CD4-positive, alpha-beta T cell treated with Interleukin-17A for 1 hour (primary cell): Measurements from ENCODE around the gene LPAR2.

Experiments
- DNase-seq: peaks from one replicate; pipeline ENCODE4 v3.0.0-alpha.2; 2020

LPAR2 gene

GRCh38 chr19:19652482-19653295 is 24.7 kb upstream of the LPAR2 start:
- DNase-seq = no peak

DNA sequence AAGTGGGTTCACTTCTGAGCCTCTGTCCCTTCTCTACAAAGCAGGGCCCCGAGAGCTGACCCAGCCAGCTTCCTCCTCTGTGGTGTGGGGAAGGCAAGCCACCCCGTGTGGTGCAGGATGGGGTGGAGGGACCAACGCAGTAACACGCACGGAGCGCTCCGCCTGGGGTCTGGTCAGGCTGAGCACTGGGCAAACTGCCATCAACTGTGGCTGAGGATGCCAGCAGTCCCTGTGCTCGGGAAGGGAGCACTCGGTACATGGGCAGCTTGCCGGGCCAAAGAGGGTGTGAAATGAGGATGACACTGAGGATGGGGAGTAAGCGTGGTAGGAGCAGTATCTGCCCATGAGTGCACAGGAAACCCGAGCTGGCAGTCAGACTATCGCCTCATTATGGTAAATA is 23.1 kb upstream of the LPAR2 start:
- no peak for DNase-seq

GRCh38 chr19:19650331-19650730 is 22.3 kb upstream of the LPAR2 start:
- DNase-seq = no peak

- no peak for DNase-seq
Measured at GRCh38 chr19:19649580-19649995, 21.6 kb upstream of the LPAR2 start.

- no peak for DNase-seq
Measured at GRCh38 chr19:19649155-19649554, 21.1 kb upstream of the LPAR2 start.

GRCh38 chr19:19647037-19647835 is 19.2 kb upstream of the LPAR2 start:
- no peak for DNase-seq

GRCh38 chr19:19645233-19645870 is 17.3 kb upstream of the LPAR2 start:
- no peak for DNase-seq

DNA sequence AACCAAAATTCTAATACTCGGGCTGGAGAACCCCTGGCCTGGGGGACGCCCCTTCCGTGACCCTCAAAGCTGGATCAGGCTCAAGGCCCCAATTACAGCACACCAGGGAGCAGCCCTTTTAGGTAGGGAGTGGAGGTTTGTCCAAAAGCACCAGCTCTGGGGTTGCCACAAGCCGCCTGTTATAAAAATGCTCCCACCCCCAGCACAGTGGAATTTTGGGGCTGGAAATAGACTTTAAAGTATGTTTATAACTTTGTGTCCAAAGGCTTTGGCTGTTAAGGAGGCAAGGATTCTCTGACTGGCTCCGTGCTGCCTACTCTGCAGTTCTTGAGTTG is 16.0 kb upstream of the LPAR2 start:
- DNase-seq = no peak

DNA sequence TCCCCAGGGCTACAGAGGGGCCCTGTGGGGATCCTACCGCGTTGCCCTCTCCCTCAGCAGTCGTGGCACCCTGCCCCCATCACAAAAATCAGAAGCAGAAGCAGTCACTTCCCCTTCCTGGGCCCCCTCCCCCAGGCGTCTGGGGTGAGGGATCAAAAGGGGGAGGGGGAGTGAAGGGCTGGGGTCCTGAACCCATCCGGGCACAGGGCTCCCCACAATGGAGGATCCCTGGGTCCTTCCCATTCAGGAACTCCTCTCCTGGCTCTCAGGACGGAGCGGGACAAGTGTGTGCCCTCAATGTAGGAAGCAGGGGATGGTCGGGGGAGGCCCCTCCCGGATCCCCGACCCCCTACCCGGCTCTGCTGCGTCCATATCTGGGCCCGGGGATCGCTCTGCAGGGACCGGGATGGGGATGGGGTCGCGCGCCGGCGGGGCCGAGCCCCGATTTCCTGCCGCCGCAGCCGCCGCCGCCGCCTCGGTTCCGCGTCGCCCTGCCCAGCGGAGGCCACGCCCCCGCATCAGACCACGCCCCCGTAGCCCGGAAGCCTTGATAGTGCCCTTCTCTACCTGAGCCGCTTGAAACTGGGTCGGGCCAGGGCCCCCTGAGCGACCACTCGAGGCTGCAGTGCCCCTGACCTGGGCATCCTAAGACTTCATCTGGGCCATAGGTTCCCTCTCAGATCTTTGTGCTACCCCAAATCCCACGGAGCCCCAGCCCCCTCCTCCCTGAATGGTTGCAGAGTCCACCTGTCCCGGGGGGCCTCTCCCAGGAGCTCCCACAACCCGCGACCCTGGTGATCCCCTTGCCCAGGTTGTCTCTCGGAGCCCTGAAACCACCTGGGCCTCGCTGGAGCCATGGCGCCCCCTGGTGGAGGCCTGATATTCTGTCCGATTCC is 15.4 kb upstream of the LPAR2 start, which contains the start of gene GMIP:
Gene GMIP, minus strand, starts transcription at position 500 of the 896 bp plus-strand sequence. Its CDS starts 128 bp downstream, at position 372.
- DNase-seq = peak; percentile 90

DNA sequence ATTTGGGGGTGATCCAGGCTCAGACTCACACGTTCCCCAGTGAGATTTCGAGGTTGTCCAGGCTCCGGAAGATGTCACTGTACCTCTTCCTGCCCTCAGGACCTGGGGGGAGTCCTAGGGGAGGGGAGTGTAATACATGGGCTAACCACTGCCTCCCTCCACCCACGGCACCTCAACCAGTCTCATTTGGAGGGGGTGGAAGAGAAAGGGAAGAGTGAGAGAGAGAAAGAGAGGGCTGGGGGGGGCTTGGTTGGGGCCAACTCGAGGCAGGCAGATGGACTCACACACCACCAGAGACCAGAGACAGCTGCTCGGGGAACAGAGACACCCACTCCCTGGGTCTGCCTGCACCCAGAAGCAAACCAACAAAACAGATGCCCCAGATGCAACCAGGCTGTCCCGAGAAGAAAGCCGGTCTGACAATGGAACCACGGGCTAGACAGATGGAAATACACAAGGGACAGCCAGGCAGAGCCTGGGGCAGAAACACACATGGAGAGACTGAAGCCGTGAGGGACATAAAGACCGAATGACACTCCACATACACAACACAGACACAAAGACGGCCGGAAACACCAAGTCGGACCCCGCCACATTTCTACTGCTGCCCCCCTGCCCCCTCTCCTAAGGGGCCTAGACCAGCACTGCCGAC is 14.6 kb upstream of the LPAR2 start:
- DNase-seq = peak; percentile 74

GRCh38 chr19:19637523-19638251 is 9.7 kb upstream of the LPAR2 start:
- no peak for DNase-seq

DNA sequence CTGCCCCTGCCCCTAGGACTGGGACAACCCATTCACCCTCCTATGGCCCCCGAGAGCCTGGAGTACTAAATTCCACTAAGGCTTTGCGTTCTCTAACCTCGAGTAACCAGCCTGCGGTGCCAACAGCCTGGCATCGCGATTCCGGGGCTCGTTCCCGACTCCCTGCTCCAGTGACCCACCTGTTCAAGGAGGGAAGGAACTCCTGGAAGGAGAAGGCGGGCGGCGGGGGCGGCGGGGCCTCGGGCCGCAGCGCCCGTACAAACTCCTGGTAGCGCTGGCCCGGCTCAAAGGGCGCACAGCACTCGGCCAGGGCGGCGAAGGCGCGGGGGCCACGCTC is 9.1 kb upstream of the LPAR2 start:
- DNase-seq = no peak

DNA sequence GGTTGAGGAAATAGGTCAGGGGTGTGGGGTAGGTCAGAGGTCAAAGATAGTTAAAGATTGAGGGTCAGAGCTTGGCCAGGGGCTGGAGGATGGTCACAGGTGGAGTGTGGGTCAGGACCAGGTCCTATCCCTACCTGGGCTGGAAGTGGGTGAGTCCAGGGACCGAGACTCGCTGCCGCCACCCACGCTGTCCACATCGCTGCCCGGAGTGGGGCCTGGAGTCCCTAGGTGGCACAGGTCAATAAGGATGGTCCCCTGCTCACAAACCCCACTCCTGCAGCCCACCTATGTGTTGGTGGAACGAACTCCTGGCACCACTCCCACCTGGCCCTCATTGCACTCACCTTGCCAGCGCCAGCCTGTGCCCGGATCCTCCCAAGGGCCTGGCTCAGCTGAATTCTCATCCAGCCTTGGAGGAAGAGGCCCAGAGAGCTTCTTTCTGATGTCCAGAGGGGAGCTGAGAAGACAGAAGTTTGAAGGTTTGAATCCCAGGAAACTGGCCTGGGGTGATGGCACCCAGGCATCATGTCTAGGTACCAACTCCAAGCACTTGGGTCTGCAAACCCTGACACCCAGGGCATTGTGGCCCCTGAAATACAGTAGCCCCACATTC is 8.7 kb upstream of the LPAR2 start:
- no peak for DNase-seq

DNA sequence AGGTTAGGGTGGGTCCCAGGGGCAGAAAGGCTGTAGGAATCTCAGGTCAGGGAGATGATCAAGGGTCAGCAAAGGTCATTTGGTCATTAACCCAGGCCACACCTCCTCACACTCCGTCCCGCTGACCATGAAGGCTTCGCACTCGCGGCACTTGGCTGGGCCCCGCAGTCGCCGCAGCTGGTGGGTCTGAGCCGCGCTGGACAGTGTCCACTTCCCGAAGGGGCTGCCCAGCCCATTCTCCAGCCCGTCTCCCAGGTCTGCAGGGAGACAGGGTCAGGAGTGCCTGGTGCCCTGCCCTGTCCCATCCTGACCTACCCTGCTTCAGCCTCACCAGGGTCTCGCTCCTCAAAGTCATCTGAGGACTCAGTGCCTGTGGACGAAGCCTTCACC is 7.3 kb upstream of the LPAR2 start:
- no peak for DNase-seq

DNA sequence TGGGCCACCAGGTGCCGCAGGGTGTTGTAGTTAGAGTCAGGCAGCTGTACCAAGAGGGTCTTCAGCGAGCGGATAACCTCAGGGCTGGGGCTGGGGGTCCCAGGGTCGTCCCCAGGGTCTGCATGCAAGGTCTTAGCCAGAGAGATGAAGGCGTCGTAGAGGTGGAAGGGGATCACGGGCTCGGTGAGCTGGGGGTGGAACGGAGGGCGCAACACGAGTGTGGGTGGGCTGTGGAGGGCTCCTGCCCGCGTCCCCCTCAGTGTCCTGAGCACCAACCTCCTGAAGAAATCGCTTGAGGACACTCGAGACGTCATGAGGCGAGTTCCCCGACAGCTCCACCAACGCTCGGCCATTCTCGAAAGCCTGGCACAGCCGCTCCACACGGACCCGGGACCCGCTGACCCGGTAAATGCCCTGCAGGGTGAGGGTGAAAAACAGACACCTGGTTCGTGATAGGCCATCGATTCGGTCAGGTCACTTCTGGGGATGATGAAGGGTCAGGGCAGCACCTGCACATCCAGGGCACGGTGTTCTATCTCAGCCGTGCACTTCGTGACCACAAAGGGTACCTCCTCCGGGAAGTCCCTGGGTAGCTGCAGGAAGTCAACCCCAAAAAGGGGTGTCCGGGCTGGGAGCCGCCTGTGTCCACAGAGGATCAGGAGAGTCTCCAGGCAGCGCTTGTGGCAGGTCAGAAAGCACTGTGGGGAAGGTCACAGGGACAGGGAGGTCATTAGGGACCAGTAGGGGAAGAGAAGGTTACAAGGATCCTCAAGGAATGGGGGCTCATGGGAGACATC is 6.7 kb upstream of the LPAR2 start:
- DNase-seq = no peak

GRCh38 chr19:19633711-19634515 is 5.9 kb upstream of the LPAR2 start:
- DNase-seq = no peak

GRCh38 chr19:19632661-19633060 is 4.6 kb upstream of the LPAR2 start:
- DNase-seq = no peak

GRCh38 chr19:19631346-19631745 is 3.3 kb upstream of the LPAR2 start:
- DNase-seq = no peak

- DNase-seq = no peak
Measured at GRCh38 chr19:19630426-19630825, 2.4 kb upstream of the LPAR2 start.
